Lung (tissue), 12 donors: ENCODE measurements around the gene SYTL3. TPM values are rescaled to one million over a fixed set of nuclear protein-coding genes. Genes with fewer than 3 reads are reported as not detected.
A peak's percentile ranks its signal among the peaks of the same experiment; 100 is the strongest.

Experiments
- ATAC-seq: fragments of 200-7000 bp; cut with Tn5 transposase; one replicate; pipeline ENCODE4 v1.9.1; 2020; ENCODE audit warnings: moderate number of reproducible peaks; ENCODE audit not compliant: insufficient read depth, low FRiP score
- DNase-seq, 3 donors: peaks; one replicate each; pipeline ENCODE4 v3.0.0-alpha.2; 2013 to 2017
- H3K27ac ChIP-seq, 2 donors: one replicate each; pipeline ENCODE4 v1.5.1; 2013; ENCODE audit warnings: mild to moderate bottlenecking in 2 of 2, moderate library complexity in 2 of 2, control low read depth in 1 of 2, inconsistent platforms in 1 of 2, low read depth in 1 of 2, low read length in 1 of 2
- H3K27me3 ChIP-seq, 3 donors: one replicate each; pipeline ENCODE4 v1.5.1; 2013; ENCODE audit warnings: low read length in 2 of 3; ENCODE audit not compliant: control insufficient read depth in 3 of 3, insufficient read depth in 3 of 3
- H3K36me3 ChIP-seq, 4 donors: one replicate each; pipeline ENCODE4 v1.5.1; 2013; ENCODE audit warnings: low read length in 4 of 4, mild to moderate bottlenecking in 1 of 4, moderate library complexity in 1 of 4; ENCODE audit not compliant: control insufficient read depth in 4 of 4, insufficient read depth in 4 of 4
- H3K4me1 ChIP-seq, 5 donors: one replicate each; pipeline ENCODE4 v1.5.1; 2013; ENCODE audit warnings: low read length in 5 of 5, mild to moderate bottlenecking in 2 of 5, moderate library complexity in 1 of 5; ENCODE audit not compliant: control insufficient read depth in 5 of 5, insufficient read depth in 5 of 5
- H3K4me3 ChIP-seq: one replicate; pipeline ENCODE4 v1.5.1; 2013; ENCODE audit warnings: mild to moderate bottlenecking, control low read depth, moderate library complexity
- H3K9ac ChIP-seq, 2 donors: one replicate each; pipeline ENCODE4 v1.5.1; 2013; ENCODE audit warnings: low read length in 2 of 2, control low read depth in 1 of 2; ENCODE audit not compliant: insufficient read depth in 1 of 2
- H3K9me3 ChIP-seq, 4 donors: one replicate each; pipeline ENCODE4 v1.5.1; 2013; ENCODE audit warnings: low read length in 3 of 4, mild to moderate bottlenecking in 1 of 4, moderate library complexity in 1 of 4; ENCODE audit not compliant: control insufficient read depth in 4 of 4, insufficient read depth in 3 of 4
- CTCF ChIP-seq: IDR thresholded peaks from 2 replicates; pipeline ENCODE4 v1.5.1; 2012; ENCODE audit warnings: mild to moderate bottlenecking; ENCODE audit errors: control extremely low read depth, extremely low read depth
- WGBS, 2 donors: extraction: QIAGEN DNeasy Blood & Tissue Kit; methylation state at CpG; one replicate each; pipeline ENCODE4 v1.1.7; 2013; 5-methylcytosine and 5-hydroxymethylcytosine counted together
- polyA plus RNA-seq, 2 donors: library from polyadenylated mRNA; stranded (reverse); fragments of 200-250 nt; gene quantifications; one replicate each; pipeline ENCODE4 v1.2.1, GENCODE V29; 2013
- total RNA-seq, 2 donors: library from RNA; depleted of rRNA in 1 of 2; stranded (reverse); fragments of >200 nt in 1 of 2; gene quantifications; one replicate each; pipeline ENCODE4 v1.2.1, GENCODE V29; 2014 to 2021
- donor health status: control.
- donor health status: control.
- donor health status: Bipolar disorder and iron deficiency.
- donor health status: healthy.
- donor health status: DM: yes; HTN: yes; CAD: no.

SYTL3 gene
- total and polyA plus RNA-seq, 4 donors = 6.5 to 20.0 (median 15.6) TPM

- H3K9ac ChIP-seq = no peak overlapping the region
- H3K4me3 ChIP-seq = no peak overlapping the region
- WGBS, 2 donors = 13 to 19% methylated on average over 5 of the region's 5 CpGs
- H3K36me3 ChIP-seq = peaks cover 0 to 8% (median 4%) of the 10 kb centered on the region in 4 donors
- no peak for TF ChIP-seq CTCF
- no peaks in the 10 kb centered on the region for H3K9me3 ChIP-seq
- H3K27me3 ChIP-seq = no peaks in the 10 kb centered on the region
- peak in 2 of 3 donors; percentile 48 to 67 for DNase-seq
- ATAC-seq = peak; percentile 39
- H3K27ac ChIP-seq = peak overlapping the region; percentile 11 to 52
- peaks cover 7 to 24% (median 18%) of the 10 kb centered on the region in 5 donors for H3K4me1 ChIP-seq
These were observed 153.9 kb downstream of the SYTL3 start for GRCh38 chr6:158803733-158804143.

GRCh38 chr6:158804207-158804606, 154.4 kb downstream of the SYTL3 start:
- Histone ChIP-seq H3K4me3 (no peak overlapping the region), H3K4me1 (peaks cover 6 to 20% (median 16%) of the 10 kb centered on the region in 5 donors)

GRCh38 chr6:158805698-158806377, 156.0 kb downstream of the SYTL3 start:
- Histone ChIP-seq H3K36me3 (peaks cover 2 to 8% (median 6%) of the 10 kb centered on the region in 4 donors), H3K27ac (no peak overlapping the region), H3K4me1 (peaks cover 0 to 24% (median 13%) of the 10 kb centered on the region in 5 donors), H3K4me3 (no peak overlapping the region), H3K9ac (no peak overlapping the region), H3K9me3 (no peaks in the 10 kb centered on the region), H3K27me3 (no peaks in the 10 kb centered on the region)
- 91 to 97% methylated on average over 5 of the region's 5 CpGs for WGBS, 2 donors
- ATAC-seq (no peak), DNase-seq (no peak)
- no peak for TF ChIP-seq CTCF

More at GRCh38 chr6:158804207-158804606, 154.4 kb downstream of the SYTL3 start:
- DNase-seq = no peak
- Histone ChIP-seq H3K27ac (no peak overlapping the region), H3K27me3 (no peaks in the 10 kb centered on the region), H3K9ac (no peak overlapping the region), H3K36me3 (peaks cover 0 to 8% (median 4%) of the 10 kb centered on the region in 4 donors), H3K9me3 (no peaks in the 10 kb centered on the region)
- no peak for ATAC-seq
- TF ChIP-seq CTCF = no peak
